GM23248 (cell line): ENCODE results near the gene PRICKLE2. TPM values are rescaled to one million over a fixed set of nuclear protein-coding genes. Genes with fewer than 3 reads are reported as not detected.

Source experiments
- DNase-seq: peaks from one replicate; pipeline ENCODE4 v3.0.0-alpha.2; 2015
- H2AFZ ChIP-seq: fragments of 200-600 bp; sonication (generic); 2 replicates; pipeline ENCODE4 v1.6.1; 2016; ENCODE audit warnings: antibody characterized with exemption
- H3F3A ChIP-seq: fragments of 200-600 bp; sonication (generic); 2 replicates; pipeline ENCODE4 v1.6.1; 2016; ENCODE audit warnings: mild to moderate bottlenecking, antibody characterized with exemption, mixed run types; ENCODE audit not compliant: insufficient read depth
- H3K27ac ChIP-seq: fragments of 200-600 bp; sonication (generic); 2 replicates; pipeline ENCODE4 v1.5.1; 2016; ENCODE audit warnings: mild to moderate bottlenecking
- H3K27me3 ChIP-seq: fragments of 200-600 bp; sonication (generic); replicated peaks from 2 replicates; pipeline ENCODE4 v1.6.1; 2016; ENCODE audit warnings: mild to moderate bottlenecking; ENCODE audit not compliant: insufficient read depth
- H3K36me3 ChIP-seq: fragments of 200-600 bp; sonication (generic); 2 replicates; pipeline ENCODE4 v1.6.1; 2016; ENCODE audit warnings: low read depth, mild to moderate bottlenecking
- H3K4me1 ChIP-seq: fragments of 200-600 bp; sonication (generic); 2 replicates; pipeline ENCODE4 v1.6.1; 2016; ENCODE audit warnings: mild to moderate bottlenecking; ENCODE audit not compliant: insufficient read depth
- H3K4me2 ChIP-seq: fragments of 200-600 bp; sonication (generic); one replicate; pipeline ENCODE4 v1.6.1; 2016; ENCODE audit warnings: mild to moderate bottlenecking; ENCODE audit not compliant: unreplicated experiment
- H3K4me3 ChIP-seq: fragments of 200-600 bp; sonication (generic); 2 replicates; pipeline ENCODE4 v1.5.1; 2016; ENCODE audit warnings: mild to moderate bottlenecking
- H3K79me2 ChIP-seq: fragments of 200-600 bp; sonication (generic); 2 replicates; pipeline ENCODE4 v1.6.1; 2016; ENCODE audit warnings: mild to moderate bottlenecking; ENCODE audit not compliant: insufficient read depth
- H3K9ac ChIP-seq: fragments of 200-600 bp; sonication (generic); 2 replicates; pipeline ENCODE4 v1.6.1; 2016; ENCODE audit warnings: mild to moderate bottlenecking
- H3K9me2 ChIP-seq: fragments of 200-600 bp; sonication (generic); 2 replicates; pipeline ENCODE4 v1.6.1; 2016; ENCODE audit warnings: mixed run types, mild to moderate bottlenecking, moderate library complexity; ENCODE audit not compliant: insufficient read depth
- H3K9me3 ChIP-seq: fragments of 200-600 bp; sonication (generic); one replicate; pipeline ENCODE4 v1.6.1; 2017; ENCODE audit warnings: low read depth
- H4K20me1 ChIP-seq: fragments of 200-600 bp; sonication (generic); 2 replicates; pipeline ENCODE4 v1.6.0; 2016; ENCODE audit not compliant: insufficient read depth
- EZH2 ChIP-seq: fragments of 200-600 bp; sonication (generic); IDR thresholded peaks from 2 replicates; pipeline ENCODE4 v1.6.1; 2018; ENCODE audit warnings: antibody characterized with exemption, mild to moderate bottlenecking; ENCODE audit not compliant: insufficient read depth, poor library complexity, severe bottlenecking
- EZH2phosphoT487 ChIP-seq: fragments of 200-600 bp; sonication (generic); IDR thresholded peaks from 2 replicates; pipeline ENCODE4 v1.6.1; 2018; ENCODE audit warnings: antibody characterized with exemption, moderate library complexity, mild to moderate bottlenecking, low read depth; ENCODE audit not compliant: insufficient read depth
- WGBS, 2 experiments: methylation state at CpG; one replicate each; pipeline ENCODE4 v1.1.6; 2015 to 2017; ENCODE audit warnings: low lambda C conversion rate in 2 of 2, low coverage in 1 of 2; ENCODE audit errors: missing lambda C conversion rate in 2 of 2; 5-methylcytosine and 5-hydroxymethylcytosine counted together
- in situ Hi-C: fragments of 300-500 bp; cut with MboI; formaldehyde crosslinking; loops from 2 replicates; pipeline ENCODE4 v1.15.0; 2020
- polyA plus RNA-seq: library from polyadenylated mRNA; unstranded; fragments of >200 nt; fragmentation: Nextera tagmentation; extraction: Ambion mirVana; gene quantifications from 2 replicates; pipeline ENCODE4 v1.2.1, GENCODE V29; 2016
- total RNA-seq: library from RNA; depleted of rRNA; stranded (reverse); fragments of >200 nt; shearing (Covaris generic); gene quantifications from 2 replicates; pipeline ENCODE4 v1.2.3, GENCODE V29; 2014

The PRICKLE2 gene
- total and polyA plus RNA-seq, 2 experiments from 2014 or later: 7.3 to 19.6 TPM

DNA sequence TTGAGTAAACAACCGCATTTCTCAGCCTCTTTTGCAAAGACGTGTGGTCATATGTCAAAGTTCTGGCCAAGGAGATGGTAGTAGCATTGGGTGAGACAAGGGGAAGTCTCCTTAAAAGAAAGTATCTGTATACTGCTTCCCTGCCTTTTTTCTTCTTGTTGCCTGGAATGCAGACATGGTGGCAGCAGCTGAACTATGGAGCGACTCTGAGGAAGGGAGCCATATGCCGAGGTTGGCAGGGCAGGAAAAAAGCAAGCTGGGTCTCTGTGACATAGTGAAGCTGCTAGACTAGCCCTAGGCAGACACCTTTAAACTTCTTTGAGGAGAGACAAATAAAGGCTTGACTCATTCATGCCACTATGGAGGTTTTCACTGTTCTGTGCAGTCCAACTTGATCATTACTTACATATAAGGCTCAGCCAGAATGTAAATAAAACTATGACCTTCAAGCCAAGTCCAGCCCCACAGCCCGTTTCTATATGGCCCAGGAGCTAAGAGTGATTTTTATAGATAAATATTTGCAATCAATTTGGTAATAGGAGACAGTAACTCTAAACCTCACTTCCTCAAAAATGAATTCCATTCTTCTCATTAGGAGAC lies 30.6 kb upstream of the PRICKLE2 start:
- no peak for DNase-seq
- Histone ChIP-seq H3K9me3 (no peaks in the 10 kb centered on the region), H3K27ac (no peak overlapping the region), H2AFZ (no peak overlapping the region), H3K9me2 (no peaks in the 10 kb centered on the region), H3K27me3 (no peaks in the 10 kb centered on the region), H3F3A (peaks cover 8% of the 10 kb centered on the region; the same call in 1 of the 2 replicates), H3K4me2 (no peak overlapping the region), H3K9ac (no peak overlapping the region), H3K79me2 (peaks cover 100% of the 10 kb centered on the region), H4K20me1 (0 out of 2 replicates have a peak, but pooled peaks cover 5% of the 10 kb centered on the region), H3K4me3 (no peak overlapping the region), H3K36me3 (no peaks in the 10 kb centered on the region), H3K4me1 (peaks cover 25% of the 10 kb centered on the region)
- 94 to 96% methylated on average over 5 of the region's 5 CpGs for WGBS, 2 experiments
- in situ Hi-C loops: loop anchor here (25.0 kb wide), 1 partner anchor 219 kb away; no protein-coding TSS in a partner anchor
- no peak for TF ChIP-seq EZH2

GRCh38 chr3:64254443-64254842 lies 29.2 kb upstream of the PRICKLE2 start:
- Histone ChIP-seq H3K27ac (no peak overlapping the region), H3K4me1 (peaks cover 27% of the 10 kb centered on the region), H3K9me2 (no peaks in the 10 kb centered on the region), H3K4me2 (no peak overlapping the region), H3K4me3 (no peak overlapping the region), H3K79me2 (peaks cover 100% of the 10 kb centered on the region), H3K27me3 (no peaks in the 10 kb centered on the region), H3F3A (peaks cover 8% of the 10 kb centered on the region; the same call in 1 of the 2 replicates), H3K36me3 (no peaks in the 10 kb centered on the region), H4K20me1 (0 out of 2 replicates have a peak, but pooled peaks cover 5% of the 10 kb centered on the region), H3K9ac (no peak overlapping the region), H3K9me3 (no peaks in the 10 kb centered on the region), H2AFZ (no peak overlapping the region)
- no peak for DNase-seq
- TF ChIP-seq EZH2phosphoT487 (no peak), EZH2 (no peak)
- WGBS, 2 experiments: 74 to 75% methylated on average over 2 of the region's 2 CpGs
- in situ Hi-C loops: loop anchor here (25.0 kb wide), 1 partner anchor 217 kb away; no protein-coding TSS in a partner anchor

DNA sequence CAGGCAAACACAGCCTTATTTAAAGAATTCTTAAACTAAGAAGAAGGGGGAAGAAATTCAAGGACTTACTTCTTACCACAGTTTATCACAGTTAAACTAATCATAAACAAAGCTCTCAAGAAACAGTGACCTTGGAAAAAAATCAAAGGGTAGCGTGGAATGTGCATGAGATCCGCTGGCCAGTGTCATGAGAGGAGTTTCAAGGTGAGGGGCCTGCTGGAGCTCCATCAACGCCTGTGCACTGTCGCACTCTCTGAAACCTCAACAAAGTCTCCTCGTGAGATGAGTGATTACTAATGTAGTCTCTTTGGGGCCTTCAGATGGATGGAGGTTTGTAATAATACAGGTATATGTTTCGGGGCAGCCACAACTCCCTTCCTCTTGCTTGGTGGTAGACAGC lies 28.4 kb upstream of the PRICKLE2 start:
- Histone ChIP-seq H3K4me2 (no peak overlapping the region), H3K36me3 (no peaks in the 10 kb centered on the region), H2AFZ (no peak overlapping the region), H4K20me1 (0 out of 2 replicates have a peak, but pooled peaks cover 5% of the 10 kb centered on the region), H3K27me3 (no peaks in the 10 kb centered on the region), H3K9ac (no peak overlapping the region), H3K79me2 (peaks cover 100% of the 10 kb centered on the region), H3K4me1 (peaks cover 27% of the 10 kb centered on the region), H3K9me3 (no peaks in the 10 kb centered on the region), H3F3A (peaks cover 8% of the 10 kb centered on the region; the same call in 1 of the 2 replicates), H3K4me3 (no peak overlapping the region), H3K27ac (no peak overlapping the region), H3K9me2 (no peaks in the 10 kb centered on the region)
- WGBS, 2 experiments: 91 to 96% methylated on average over 6 of the region's 6 CpGs
- in situ Hi-C loops: loop anchor here (25.0 kb wide), 1 partner anchor 216 kb away; no protein-coding TSS in a partner anchor
- TF ChIP-seq EZH2 (no peak), EZH2phosphoT487 (no peak)
- no peak for DNase-seq

- in situ Hi-C loops: loop anchor here (25.0 kb wide), 1 partner anchor 214 kb away; no protein-coding TSS in a partner anchor
- 0 out of 2 replicates have a peak, but pooled peaks cover 5% of the 10 kb centered on the region for H4K20me1 ChIP-seq
Observed at GRCh38 chr3:64251019-64251418, 25.8 kb upstream of the PRICKLE2 start.

More at GRCh38 chr3:64251019-64251418, 25.8 kb upstream of the PRICKLE2 start:
- Histone ChIP-seq H2AFZ (no peak overlapping the region), H3K4me3 (no peak overlapping the region), H3K9me2 (no peaks in the 10 kb centered on the region), H3F3A (no peaks in the 10 kb centered on the region), H3K36me3 (no peaks in the 10 kb centered on the region), H3K9me3 (no peaks in the 10 kb centered on the region), H3K27ac (no peak overlapping the region), H3K9ac (no peak overlapping the region), H3K4me1 (peaks cover 27% of the 10 kb centered on the region), H3K27me3 (no peaks in the 10 kb centered on the region), H3K4me2 (no peak overlapping the region), H3K79me2 (peaks cover 100% of the 10 kb centered on the region)
- TF ChIP-seq EZH2: no peak
- no peak for TF ChIP-seq EZH2phosphoT487
- 93 to 94% methylated on average over 3 of the region's 3 CpGs for WGBS, 2 experiments
- DNase-seq: no peak
